ENCODE data around the gene PGA3.

GRCh38 chr11:61154528-61154927 is 48.8 kb upstream of the PGA3 start:
- TF ChIP-seq EZH2 (IDR thresholded peaks at IDR 0.05) (no peak), POLR2AphosphoS5 (IDR thresholded peaks at IDR 0.05; ENCODE audit: borderline replicate concordance, low read depth, low read length) (no peak)

All from SK-N-MC (cell line).